Skeletal muscle satellite cell (primary cell): ENCODE data around the gene UTP15.
A peak's percentile ranks its signal among the peaks of the same experiment; 100 is the strongest.

Source experiments
- H3K27me3 ChIP-seq: 2 replicates; pipeline ENCODE4 v1.7.0; 2013; ENCODE audit warnings: low read length; ENCODE audit not compliant: control insufficient read depth, insufficient read depth
- H3K36me3 ChIP-seq: 2 replicates; pipeline ENCODE4 v1.7.0; 2013; ENCODE audit warnings: mild to moderate bottlenecking, control low read depth, low read length; ENCODE audit not compliant: insufficient read depth
- H3K4me1 ChIP-seq: 2 replicates; pipeline ENCODE4 v1.7.0; 2013; ENCODE audit warnings: low read length; ENCODE audit not compliant: control insufficient read depth, insufficient read depth
- H3K4me2 ChIP-seq: 2 replicates; pipeline ENCODE4 v1.7.0; 2013; ENCODE audit warnings: mild to moderate bottlenecking, low read length
- H3K4me3 ChIP-seq: 2 replicates; pipeline ENCODE4 v1.7.0; 2013; ENCODE audit warnings: low read length
- H3K9ac ChIP-seq: 2 replicates; pipeline ENCODE4 v1.7.0; 2013; ENCODE audit warnings: mild to moderate bottlenecking, low read depth, low read length, moderate library complexity
- H3K9me3 ChIP-seq: replicated peaks from 2 replicates; pipeline ENCODE4 v1.7.0; 2013; ENCODE audit warnings: mild to moderate bottlenecking, control low read depth, low read length

Gene UTP15

DNA sequence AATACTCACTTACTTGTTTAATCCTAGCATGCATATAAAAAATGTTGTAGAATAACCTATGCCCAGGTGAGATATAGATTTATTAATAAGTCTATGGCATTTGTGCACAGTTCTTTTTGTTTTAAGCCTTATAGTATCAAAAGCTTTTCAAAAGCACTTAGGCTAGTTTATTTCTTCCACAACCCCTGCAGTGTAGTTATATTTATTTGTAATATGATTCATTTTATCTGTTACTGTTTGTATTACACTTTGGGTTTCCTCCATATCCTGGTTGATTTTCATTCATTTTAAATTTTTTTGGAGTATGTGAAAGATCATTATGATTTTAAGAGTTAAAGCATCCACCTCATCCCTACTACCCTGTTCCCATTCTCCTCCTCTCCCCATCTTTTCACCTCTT, 41.7 kb downstream of the UTP15 start:
- Histone ChIP-seq H3K4me2 (peak overlapping the region; percentile 42), H3K4me3 (peak overlapping the region; percentile 35), H3K27me3 (no peaks in the 10 kb centered on the region), H3K9me3 (no peaks in the 10 kb centered on the region), H3K36me3 (no peaks in the 10 kb centered on the region), H3K4me1 (peaks cover 43% of the 10 kb centered on the region), H3K9ac (peak overlapping the region; percentile 38)

DNA sequence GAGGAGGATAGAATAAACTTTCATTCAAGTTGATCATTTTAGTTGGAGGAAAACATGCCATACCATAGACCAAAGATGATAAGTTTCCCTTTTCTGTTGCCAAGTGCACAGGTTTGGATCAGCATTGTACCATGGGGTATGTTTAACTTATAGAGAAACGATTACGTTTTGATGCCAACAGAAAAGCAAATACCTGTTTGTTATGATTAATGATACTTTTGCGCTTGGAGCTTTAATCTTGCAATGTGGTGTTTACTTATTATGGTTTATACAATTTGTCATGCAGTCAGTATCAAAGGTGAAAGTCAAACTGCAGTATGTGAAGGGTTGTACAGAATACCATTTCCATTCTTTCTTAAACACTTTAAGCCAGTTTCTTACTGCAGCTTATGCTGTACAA, 47.3 kb downstream of the UTP15 start:
- Histone ChIP-seq H3K9ac (no peak overlapping the region), H3K4me3 (no peak overlapping the region), H3K36me3 (no peaks in the 10 kb centered on the region), H3K4me2 (no peak overlapping the region), H3K9me3 (no peaks in the 10 kb centered on the region), H3K27me3 (no peaks in the 10 kb centered on the region), H3K4me1 (peaks cover 6% of the 10 kb centered on the region)

DNA sequence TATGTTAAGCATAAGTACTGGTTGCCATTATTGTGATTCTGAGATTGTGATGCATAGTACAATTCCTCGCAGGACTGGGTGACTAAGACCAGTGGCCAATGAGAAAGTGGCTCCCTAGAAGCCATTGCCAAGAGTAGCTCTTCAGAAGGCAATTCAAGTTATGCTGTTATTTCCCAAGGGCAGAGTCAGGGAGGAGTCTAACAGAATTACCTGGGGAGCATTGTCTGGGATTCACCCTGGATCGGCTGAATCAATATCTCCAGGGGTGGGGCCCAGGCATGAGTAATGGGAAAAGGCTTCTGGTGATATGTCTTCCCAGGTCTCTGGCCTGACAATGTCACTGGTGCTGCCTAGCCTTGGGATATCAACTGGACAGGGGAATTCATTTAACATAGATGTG, 49.5 kb downstream of the UTP15 start:
- Histone ChIP-seq H3K4me3 (no peak overlapping the region), H3K36me3 (no peaks in the 10 kb centered on the region), H3K9ac (no peak overlapping the region), H3K4me2 (no peak overlapping the region), H3K4me1 (peaks cover 17% of the 10 kb centered on the region), H3K27me3 (no peaks in the 10 kb centered on the region), H3K9me3 (no peaks in the 10 kb centered on the region)

DNA sequence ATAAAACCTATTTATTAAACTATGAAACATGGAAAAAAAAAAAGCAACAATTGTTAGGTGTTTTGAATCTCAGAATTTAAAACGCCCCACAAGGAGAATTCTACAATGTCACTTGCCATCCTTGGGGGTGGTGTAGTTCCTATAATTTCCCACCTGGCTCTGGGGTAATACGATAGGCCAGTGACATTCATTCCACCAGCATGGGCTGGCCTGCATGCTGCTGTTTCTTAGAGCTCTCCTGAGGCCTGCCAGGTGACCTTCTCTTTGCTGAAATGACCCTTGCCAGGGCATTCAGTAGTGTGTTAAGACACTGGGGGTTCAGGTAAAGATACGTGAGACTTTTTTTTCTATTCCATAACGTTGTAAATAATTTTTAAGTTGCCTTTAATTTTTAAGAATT, 50.4 kb downstream of the UTP15 start:
- no peak overlapping the region for H3K4me2 ChIP-seq
- H3K9ac ChIP-seq, result no peak overlapping the region
- H3K9me3 ChIP-seq, result no peaks in the 10 kb centered on the region
- peaks cover 21% of the 10 kb centered on the region for H3K4me1 ChIP-seq
- no peaks in the 10 kb centered on the region for H3K36me3 ChIP-seq
- no peaks in the 10 kb centered on the region for H3K27me3 ChIP-seq
- H3K4me3 ChIP-seq, result no peak overlapping the region

DNA sequence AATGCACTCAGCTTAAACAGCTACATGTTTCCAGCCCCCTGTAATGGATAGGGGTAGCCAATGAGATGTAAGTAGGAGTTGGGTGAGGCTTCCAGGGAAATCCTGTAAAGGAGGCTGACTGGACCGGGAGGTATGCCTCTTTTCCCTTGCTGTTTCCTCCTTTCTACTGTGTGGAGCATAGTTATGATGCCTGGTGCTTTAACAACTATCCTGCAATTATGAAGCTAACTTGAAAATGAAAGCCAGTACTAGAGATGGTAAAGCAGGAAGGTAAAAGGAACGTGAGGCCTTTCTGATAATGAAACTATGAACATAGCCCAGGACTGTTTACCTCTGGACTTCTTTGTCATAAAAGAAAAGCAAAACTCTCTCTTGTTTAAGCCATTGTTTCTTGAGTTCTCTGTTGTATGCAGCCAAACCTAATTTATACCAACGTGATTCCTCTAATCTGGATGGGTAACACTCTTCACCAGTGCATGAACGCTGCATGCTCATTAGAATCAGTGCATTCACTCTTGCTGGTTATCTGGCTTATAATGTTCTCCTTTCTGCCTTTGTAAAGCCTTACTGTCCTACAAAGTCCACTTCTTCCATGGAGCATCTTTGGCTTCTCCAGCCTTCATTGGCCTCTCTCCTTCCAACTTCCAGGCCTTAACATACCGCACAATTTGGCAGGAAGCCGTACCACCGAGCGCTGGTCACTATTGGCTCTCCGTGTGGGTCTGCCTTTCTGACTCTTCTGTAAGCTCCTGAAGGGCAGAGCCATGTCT, 52.2 kb downstream of the UTP15 start:
- Histone ChIP-seq H3K9ac (no peak overlapping the region), H3K36me3 (no peaks in the 10 kb centered on the region), H3K27me3 (no peaks in the 10 kb centered on the region), H3K4me3 (no peak overlapping the region), H3K4me1 (peaks cover 21% of the 10 kb centered on the region), H3K4me2 (peak overlapping the region; percentile 71), H3K9me3 (no peaks in the 10 kb centered on the region)

DNA sequence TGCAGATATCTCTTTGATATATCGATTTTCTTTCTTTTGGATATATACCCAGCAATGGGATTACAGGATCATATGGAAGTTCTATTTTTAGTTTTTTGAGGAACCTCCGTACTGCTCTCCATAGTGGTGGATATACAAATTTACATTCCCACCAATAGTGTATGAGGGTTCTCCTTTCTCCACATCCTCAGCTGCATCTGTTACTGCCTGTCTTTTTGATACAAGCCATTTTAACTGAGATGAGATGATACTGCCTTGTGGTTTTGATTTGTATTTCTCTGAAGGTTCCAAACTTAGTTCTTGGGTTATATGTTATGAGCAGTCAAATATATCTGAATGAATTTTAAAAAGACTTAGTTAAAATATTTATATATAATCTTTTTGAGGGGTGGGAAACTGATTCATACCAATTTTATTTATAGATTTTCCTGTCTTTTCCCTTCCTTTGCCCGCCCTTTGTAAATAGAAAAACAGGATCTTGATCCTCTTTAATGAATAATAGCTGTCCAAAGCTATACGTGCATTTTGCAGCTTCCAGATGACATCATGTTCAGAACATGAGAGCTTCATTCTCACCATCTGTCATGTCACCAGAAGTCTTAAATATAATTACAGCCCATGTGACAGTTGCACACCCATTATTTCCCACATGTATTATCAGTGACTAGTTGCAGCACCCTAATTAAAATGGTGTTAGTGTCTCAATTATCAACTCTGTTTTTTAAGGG, 54.2 kb downstream of the UTP15 start:
- Histone ChIP-seq H3K27me3 (no peaks in the 10 kb centered on the region), H3K36me3 (no peaks in the 10 kb centered on the region), H3K4me1 (peaks cover 21% of the 10 kb centered on the region), H3K4me3 (no peak overlapping the region), H3K9me3 (no peaks in the 10 kb centered on the region), H3K4me2 (no peak overlapping the region), H3K9ac (no peak overlapping the region)

DNA sequence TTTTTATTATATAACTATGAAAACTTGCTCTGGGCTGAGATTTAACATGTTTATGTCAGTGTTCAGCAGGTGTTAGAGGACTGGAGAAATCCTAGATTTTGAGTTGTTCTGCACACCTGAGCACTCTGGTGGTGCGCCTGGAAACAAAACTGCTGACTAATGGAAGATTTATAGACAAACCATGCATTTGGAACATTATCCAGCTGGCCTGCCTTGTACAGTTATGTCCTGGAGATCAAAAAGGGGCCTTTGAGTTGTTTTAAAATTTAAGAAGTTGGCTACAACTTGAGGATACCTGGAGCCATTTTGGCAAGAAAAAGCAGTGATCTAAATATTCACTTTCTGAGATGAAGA, 54.8 kb downstream of the UTP15 start:
- Histone ChIP-seq H3K27me3 (no peaks in the 10 kb centered on the region), H3K9ac (no peak overlapping the region), H3K36me3 (no peaks in the 10 kb centered on the region), H3K4me1 (peaks cover 27% of the 10 kb centered on the region), H3K4me2 (no peak overlapping the region), H3K9me3 (no peaks in the 10 kb centered on the region), H3K4me3 (no peak overlapping the region)

DNA sequence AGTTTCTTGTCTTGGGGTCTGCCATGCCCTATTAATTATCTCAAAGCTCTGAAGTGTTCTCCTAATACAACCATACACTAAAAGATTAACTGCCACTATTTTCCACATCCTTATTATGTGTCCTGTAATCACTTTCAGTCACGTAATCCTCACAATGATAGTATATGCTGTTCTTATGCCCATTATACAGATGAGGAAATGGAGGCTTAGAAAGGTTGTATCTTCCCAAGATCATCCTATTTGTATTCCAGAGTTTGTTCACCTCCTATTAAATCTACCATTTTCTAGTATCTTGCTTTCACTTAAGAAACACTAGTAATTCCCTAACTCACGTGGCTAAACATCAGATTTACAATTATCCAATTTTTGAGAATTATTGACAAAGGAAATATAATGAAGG, 57.5 kb downstream of the UTP15 start:
- H3K4me1 ChIP-seq, result peaks cover 35% of the 10 kb centered on the region
- H3K4me3 ChIP-seq, result no peak overlapping the region
- H3K9me3 ChIP-seq, result no peaks in the 10 kb centered on the region

DNA sequence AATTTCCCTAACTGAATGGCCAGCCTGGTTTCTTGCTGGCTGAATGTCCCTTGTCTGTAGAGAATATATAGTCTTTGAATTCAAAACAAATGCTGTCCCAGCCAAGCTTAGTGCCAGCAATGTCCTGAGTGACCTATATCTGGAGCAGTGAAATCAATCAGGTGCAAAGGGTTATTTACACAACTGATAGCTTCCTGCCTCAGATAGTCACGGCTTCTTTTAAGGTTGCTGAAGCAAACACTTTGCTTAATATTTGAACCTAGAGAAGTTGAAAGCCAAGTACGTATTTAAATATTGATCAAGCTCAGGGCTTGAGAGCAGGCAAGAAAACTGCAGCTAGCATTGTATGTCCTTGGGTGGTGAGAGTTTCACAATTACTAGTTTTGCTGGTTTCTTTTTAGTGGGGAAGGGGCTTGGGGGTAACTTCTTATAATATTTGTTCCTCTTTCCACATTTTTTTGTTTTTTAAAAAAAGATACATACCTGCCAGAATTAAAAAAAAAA, 58.4 kb downstream of the UTP15 start:
- Histone ChIP-seq H3K9me3 (no peaks in the 10 kb centered on the region), H3K9ac (no peak overlapping the region), H3K36me3 (no peaks in the 10 kb centered on the region), H3K27me3 (no peaks in the 10 kb centered on the region), H3K4me3 (no peak overlapping the region), H3K4me2 (no peak overlapping the region), H3K4me1 (peaks cover 42% of the 10 kb centered on the region)

More for the DNA sequence above, 57.5 kb downstream of the UTP15 start:
- Histone ChIP-seq H3K4me2 (no peak overlapping the region), H3K27me3 (no peaks in the 10 kb centered on the region), H3K9ac (no peak overlapping the region), H3K36me3 (no peaks in the 10 kb centered on the region)

DNA sequence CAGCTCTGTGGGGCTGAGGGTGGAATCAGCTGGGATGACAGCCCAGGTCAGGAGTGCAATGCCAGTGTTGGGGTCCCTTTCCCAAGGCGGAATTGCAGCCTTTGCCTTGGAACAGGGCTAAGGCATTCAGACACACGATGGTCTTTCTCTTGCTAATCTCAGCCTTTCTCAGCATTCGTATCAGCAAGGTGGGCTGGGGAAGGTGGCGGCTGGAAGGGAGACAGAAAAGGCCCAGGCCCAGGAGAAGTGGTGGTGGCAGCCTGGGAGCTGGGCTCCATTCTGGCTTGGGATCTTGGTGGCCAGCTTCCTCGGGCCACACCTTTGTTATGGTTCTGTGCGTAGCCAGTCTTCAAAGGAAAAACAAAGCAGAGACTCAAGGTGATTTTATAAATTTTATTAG, 59.3 kb downstream of the UTP15 start:
- peak overlapping the region; percentile 99 for H3K4me2 ChIP-seq
- H3K4me3 ChIP-seq, result no peak overlapping the region
- H3K9me3 ChIP-seq, result no peaks in the 10 kb centered on the region
- H3K4me1 ChIP-seq, result peaks cover 46% of the 10 kb centered on the region
- H3K27me3 ChIP-seq, result no peaks in the 10 kb centered on the region
- peak overlapping the region; percentile 90 for H3K9ac ChIP-seq
- H3K36me3 ChIP-seq, result no peaks in the 10 kb centered on the region

DNA sequence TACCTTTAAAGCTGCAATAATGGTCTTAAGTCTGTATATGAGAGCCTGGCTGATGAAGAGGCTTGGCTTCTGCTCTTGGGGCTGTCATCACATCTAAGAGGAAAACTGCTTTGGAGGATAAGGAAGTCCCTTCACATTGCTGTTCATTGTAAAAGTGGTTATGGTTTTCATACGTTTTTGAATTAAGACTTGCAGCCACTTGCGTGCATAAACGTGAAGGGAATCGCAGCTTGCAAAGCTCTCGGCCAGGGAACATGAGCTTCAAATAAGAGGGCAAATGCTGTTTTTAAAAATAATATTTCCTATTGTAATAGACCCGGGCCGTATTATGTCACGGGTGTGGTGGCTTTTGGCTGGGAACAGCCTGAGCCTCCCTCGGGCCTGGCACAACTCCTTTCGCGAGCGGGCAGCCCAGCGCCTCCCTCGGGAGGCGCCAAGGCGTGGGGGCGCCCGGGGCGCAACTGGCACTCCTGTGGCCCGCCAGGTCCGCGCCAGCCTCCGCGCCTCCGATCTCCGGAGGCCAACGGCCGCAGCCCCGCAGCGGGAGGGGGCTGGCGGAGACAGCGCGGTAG, 59.9 kb downstream of the UTP15 start:
- peak overlapping the region; percentile 90 for H3K9ac ChIP-seq
- H3K4me3 ChIP-seq, result peak overlapping the region; percentile 92
- no peaks in the 10 kb centered on the region for H3K36me3 ChIP-seq
- H3K27me3 ChIP-seq, result no peaks in the 10 kb centered on the region
- H3K4me2 ChIP-seq, result peak overlapping the region; percentile 99
- H3K9me3 ChIP-seq, result no peaks in the 10 kb centered on the region
- H3K4me1 ChIP-seq, result peaks cover 46% of the 10 kb centered on the region
